NT2/D1 (cell line): ENCODE data around the gene KCTD11.

Experiments
- YY1 ChIP-seq: IDR thresholded peaks from 2 replicates; pipeline ENCODE4 v1.6.1; 2011; ENCODE audit not compliant: insufficient read length, insufficient read depth
- ZNF274 ChIP-seq: IDR thresholded peaks from 2 replicates; pipeline ENCODE4 v1.6.1; 2011; ENCODE audit warnings: mild to moderate bottlenecking, low read depth, low read length

DNA sequence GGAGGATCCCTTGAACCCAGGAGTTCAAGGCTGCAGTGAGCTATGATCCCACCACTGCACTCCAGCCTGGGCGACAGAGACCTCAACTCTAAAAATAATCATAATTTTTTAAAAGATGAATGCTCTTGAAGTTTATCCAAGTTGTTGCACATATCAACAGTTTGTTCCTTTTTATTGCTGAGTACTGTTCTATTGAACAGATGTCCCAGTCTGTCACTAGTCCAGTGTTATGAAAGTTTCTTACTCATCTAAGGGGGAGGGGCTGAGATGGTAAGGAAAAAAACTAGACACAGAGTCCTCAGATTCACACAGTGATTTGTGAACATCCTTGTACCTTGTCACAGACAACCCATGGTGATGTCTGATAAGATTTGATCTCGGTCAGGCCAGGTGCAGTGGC lies 11.8 kb upstream of the KCTD11 start:
- no peak for TF ChIP-seq ZNF274
- TF ChIP-seq YY1 = no peak
